NCI-H2081 treated with DMSO at 0.1 percent for 48 hours (cell line): ENCODE data around the gene PRL.

ENCODE experiments used
- DNase-seq: peaks from one replicate; lab custom pipeline; 2025; lab: John Stamatoyannopoulos, UW

Gene PRL

DNA sequence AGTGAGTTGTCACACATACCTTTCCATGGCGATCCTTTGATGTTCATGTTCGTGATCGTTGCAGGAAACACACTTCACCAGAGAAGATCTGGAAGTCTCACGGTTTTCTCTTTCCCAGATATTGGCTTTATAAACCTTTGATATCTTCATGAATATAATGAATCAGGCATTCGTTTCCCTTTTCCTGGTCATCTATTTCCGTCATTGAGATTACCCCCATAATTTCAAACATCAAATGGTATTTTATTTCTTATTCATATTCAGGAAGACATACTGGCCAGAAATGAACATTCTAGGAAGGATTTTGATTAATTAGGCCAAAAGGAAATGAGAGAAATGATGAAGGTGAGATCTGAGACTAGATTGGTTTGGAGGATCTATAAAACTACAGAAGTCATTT is at the start of gene PRL:
Gene PRL, minus strand, starts transcription at position 101 of the 400 bp plus-strand sequence. Its CDS starts 54 bp downstream, at position 47.
- DNase-seq = no peak

DNA sequence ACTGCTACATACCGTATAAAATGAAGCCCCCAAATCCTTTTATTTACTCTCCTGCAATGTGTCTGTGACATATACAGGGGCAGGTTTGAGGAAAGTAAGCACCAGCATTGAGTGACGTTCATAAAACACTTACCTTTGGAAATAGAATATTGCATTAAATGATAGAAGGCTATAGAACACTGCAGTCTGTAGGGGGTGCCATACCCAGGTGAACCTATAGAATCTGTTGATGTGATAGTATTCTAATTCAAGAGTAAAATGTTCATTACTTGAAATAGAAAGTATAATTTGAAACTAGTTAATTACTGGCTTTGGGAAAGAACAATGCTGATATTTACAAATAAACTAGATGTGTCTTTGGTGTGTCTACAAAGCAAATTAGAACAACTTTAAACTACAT is 47.0 kb upstream of the PRL start:
- DNase-seq = no peak

DNA sequence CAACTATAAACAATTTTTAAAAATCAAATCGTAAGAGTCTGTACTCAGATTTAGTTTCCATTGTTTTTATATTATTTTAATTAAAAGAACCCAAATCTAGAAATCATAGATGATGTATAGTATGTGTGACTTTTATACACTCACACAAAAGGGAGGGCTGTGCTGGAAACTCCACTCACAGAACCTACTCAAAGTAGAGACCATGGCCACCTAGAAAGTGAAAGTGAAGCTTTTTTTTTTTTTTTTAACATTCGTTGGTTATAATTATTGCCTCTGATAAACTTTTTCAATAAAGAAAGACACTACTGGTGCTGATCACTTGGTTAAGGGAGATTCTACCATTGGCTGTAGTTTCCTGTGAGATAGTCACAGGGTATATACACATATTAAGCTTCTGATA is 37.9 kb upstream of the PRL start:
- no peak for DNase-seq

DNA sequence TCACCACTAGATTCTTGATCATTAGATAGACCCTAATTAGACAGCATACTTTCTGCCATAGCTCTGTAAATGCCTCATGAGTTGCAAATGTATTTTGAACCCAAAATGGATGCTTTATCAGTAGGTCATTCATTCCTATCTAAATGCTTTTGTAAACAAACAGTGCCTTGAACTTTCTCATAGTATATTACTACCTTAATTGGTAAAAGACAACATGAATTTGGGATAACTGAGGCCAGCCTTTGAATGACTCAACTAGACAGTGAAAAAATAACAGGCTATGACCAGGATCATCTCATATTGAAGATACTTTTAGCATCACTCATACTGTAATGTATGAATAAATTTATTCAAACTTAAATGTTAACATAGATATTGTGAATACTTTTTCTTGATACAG is 37.0 kb upstream of the PRL start:
- no peak for DNase-seq

DNA sequence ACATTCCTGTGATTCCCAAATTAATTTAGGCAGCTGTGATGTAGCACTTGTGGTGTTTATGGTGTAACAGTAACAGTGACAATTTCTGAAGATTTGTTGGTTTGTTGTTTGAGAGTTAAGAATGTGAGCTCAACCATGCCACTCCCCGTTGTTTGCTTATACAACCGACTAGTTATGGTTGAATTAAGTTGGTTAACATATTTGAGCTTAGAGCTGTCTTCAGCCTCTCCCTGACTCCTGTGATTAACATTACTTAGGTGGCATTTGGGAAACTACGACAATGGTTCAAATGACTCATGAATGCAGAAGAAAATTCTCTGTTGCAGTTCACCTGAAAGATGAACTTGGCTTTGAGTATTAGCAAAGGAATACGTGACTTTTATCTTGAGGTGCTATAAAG is 35.9 kb upstream of the PRL start:
- no peak for DNase-seq

DNA sequence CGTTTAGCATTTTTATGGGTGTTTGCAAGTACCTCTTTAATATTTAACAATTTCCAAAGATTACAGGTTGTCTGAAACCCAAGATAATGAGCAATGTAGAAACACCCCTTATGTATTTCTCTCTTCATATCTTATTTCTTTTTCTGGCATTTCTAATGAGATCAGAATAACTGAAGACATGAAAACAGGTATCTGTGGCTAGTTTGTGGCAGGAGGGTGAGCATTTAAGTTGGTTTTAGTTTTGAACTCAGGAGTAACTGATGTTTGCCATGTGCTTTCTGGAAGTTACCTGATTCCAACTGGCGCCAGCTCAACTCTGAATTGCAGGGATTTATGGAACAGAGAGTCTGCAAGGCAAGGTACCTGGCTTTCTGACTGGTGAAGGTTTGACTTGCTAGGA is 35.4 kb upstream of the PRL start:
- DNase-seq = no peak

DNA sequence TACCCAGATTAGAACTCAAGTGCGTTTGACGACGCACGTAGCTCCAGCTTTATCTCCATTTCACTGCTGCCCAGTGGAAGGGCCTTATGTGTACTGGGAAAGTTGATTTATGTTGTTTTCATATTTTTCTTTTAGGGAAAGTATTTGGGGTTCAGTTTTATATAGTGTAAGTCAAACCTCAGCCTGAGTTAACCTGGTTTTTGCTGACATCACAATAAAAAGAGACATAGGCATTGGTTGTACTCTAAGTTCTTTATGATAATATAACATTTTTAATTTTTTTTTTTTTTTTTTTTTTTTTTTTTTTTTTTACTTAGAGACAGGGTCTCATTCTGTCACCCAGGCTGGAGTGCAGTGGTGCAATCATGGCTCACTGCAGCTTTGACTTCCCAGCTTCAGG is 34.1 kb upstream of the PRL start:
- DNase-seq = no peak

DNA sequence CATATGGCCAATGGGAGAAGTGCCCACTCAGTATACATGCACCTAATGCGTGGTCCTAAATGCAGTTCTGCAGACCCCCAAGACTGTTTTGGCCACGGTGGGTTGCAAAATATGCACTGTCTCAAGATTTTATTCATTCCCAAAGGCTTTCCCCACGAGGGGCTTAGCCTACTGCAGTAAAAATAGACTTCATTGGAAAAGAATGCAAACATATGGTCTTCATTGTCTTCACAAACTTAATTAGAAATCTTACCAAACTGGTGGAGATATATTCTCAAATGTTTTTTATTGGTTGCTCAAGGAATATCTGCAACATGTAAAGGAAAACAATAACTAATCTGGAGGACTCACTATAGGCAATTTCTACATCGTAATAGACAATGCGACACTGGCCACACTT is 31.6 kb upstream of the PRL start:
- no peak for DNase-seq

DNA sequence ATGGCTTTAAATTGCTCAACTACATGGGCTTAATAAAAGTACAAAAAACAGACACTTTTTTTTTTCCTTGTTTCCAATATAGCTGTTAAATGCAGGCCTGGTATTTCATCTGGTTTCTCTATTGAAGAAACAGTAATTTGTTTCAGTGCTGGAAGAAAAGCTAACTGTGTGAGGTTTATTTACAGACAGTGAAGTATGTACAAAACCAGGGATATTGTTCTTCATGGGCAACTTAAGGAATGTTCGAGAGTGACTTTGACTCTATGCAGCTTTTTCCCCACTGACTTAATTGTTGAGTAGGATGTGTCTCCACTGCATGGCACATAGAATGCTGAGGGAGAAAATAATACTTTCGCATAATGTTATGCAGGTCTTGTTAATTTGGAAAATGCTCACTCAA is 31.0 kb upstream of the PRL start:
- no peak for DNase-seq

DNA sequence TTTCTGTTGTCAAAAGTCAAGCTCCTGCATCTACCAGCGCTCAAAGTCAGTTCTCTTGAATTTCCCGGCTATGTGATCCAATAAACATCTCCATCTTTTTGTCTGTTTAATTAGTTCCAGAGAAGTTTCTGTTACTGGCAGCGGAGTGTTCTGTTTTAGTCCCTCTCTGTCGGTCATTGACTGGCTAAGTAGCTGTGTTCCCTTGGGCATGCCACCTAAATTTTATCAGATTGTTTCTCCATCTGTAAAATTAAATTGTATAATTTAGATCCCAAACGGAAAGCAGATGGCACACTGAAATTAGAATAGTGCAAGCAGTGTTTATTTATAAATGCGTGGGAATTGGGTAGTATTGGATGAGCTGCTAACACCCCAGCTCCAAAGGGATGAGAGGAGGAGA is 29.7 kb upstream of the PRL start:
- DNase-seq = no peak

DNA sequence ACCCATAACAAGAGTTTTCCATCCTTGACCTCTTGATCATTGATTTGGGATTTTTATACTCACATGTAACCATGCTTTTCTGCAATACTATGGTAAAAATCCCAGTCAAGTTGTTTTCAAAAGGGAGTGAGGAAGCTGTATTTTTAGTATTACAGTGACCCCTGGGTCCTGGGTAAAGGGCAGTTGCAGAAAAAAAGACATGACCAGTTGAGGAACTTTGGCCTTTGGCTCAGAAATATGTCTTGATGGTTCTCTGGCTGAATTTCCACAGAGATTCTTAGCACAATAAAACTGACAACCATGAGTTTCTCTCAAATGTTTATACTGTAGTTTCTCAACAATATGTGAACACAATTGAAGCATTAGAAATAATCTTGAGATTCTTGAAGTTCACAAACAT is 28.6 kb upstream of the PRL start:
- no peak for DNase-seq

DNA sequence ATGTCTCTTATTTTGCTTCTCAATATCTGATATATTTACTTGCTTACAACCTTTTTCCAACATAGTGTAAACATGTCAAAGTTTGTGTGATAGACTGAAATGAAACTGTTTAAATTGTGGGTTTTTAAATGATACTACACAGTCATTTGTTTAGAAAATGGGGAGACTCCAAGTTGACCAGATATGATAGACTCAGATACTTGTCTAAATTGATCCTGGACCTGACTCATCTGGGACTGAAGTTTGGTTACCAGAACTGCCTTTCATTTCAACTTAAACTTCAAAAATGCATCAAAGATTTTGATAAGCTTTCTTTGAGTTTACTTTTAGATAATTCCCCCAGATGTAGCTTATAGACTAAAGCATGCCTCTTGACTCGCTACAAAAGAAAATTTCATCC is 27.0 kb upstream of the PRL start:
- DNase-seq = no peak

DNA sequence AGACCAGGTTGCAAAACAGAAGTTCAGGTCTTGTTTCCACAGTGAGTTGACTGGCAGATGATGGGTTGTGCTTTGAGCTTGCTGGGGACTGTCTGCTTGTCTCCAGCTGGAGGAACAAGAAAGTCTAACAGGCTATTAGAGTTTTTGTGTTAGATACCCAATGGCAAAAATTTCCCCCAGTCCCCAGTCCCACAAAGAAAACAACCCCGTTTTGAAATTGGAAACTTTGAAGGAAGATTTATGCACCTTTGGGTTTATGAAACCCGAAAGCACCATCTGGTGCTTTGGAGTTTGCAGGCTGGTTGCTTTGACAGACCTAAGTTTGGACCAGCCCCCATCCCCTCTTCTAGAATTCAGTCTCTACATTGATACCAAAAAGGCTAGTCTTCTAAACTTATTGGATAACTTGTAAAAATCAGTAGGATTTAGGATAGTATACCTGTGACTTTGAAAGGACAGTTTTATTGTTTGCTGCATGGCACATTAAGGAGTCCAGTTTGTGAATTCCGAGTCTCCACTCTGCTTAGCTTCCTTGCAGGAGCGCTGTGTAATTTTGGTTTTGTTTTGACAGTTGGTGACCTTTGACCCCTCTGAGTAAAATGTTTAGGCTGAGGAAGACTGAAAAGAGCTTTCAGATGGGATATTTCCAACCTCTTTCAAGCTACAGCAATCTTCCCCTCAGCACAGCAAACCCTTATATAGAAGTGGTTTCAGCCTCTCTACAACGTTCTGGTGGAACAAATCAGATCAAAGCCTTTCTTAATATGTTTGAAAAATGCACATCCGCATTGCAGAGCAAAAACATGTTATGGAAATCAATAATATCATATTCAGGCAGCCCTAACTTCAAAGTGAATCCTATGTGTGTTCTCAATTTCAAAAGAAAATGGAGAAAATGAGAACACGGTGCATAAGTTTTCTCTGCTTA is 25.5 kb upstream of the PRL start:
- DNase-seq = no peak

DNA sequence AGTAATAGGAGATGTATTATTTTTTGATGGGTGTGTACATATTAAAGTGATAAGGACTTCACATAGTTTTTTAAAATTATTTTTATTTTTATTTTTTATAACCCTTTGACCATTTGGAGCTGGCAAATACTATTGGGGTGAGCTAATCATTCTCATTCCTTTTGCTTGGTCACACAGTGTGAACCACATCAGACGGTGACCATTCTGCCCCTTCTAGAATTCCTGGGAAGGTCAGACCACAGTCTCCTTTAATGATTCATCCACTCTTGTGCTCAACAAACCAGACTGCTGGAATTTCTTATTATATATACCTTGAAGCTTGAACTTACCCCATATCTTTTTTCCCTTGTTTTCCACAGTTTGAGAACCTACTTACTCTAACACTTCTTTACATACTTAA is 23.9 kb upstream of the PRL start:
- DNase-seq = no peak

DNA sequence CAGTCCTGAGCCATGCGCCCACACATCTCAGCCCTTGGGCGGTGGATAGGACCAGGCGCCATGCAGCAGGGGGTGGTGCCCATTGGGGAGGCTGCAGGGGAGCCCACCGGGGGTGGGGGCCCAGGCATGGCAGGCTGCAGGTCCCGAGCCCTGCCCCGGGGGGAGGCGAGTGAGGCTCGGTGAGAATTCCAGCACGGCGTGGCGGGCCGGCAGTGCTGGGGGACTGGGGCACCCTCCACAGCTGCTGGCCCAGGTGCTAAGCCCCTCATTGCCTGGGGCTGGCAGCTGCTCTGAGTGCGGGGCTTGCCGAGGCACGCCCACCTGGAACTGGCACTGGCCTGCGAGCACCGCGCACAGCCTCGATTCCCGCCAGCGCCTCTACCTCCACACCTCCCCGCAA is 21.6 kb upstream of the PRL start:
- no peak for DNase-seq

DNA sequence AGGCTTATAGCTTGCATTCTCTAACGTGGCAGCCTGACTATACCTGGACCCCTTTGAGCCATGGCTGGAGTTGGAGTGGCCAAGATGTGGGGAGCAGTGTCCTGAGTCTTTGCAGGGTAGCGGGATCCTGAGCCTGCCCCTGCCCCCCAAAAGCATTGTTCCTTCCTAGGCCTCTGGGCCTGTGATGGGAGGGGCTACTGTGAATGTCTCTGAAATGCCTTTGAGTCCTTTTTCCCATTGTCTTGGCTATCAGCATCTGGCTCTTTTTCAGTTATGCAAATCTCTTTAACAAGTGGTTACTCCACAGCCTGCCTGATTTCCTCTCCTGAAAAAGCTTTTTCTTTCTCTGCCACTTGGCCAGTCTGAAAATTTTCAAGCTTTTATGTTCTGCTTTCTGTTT is 17.0 kb upstream of the PRL start:
- DNase-seq = no peak

DNA sequence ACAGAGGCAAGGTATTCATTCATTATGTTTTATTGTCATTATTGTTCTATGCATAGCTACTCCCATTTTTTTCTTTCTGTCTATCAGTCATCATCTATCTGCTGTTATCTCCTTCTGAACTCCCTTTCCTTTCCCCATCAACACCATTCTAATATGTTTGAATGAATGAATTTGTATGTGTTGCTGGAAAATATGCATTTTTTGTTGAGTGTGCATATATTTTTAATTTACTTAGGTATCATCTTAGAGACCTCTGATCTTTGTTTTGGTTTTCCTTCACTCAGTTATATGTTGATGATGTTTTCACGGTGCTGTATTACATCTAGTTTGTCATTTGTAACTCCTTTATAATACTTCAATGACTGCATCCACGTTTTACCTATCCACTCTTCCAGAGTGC is 12.1 kb upstream of the PRL start:
- DNase-seq = no peak

DNA sequence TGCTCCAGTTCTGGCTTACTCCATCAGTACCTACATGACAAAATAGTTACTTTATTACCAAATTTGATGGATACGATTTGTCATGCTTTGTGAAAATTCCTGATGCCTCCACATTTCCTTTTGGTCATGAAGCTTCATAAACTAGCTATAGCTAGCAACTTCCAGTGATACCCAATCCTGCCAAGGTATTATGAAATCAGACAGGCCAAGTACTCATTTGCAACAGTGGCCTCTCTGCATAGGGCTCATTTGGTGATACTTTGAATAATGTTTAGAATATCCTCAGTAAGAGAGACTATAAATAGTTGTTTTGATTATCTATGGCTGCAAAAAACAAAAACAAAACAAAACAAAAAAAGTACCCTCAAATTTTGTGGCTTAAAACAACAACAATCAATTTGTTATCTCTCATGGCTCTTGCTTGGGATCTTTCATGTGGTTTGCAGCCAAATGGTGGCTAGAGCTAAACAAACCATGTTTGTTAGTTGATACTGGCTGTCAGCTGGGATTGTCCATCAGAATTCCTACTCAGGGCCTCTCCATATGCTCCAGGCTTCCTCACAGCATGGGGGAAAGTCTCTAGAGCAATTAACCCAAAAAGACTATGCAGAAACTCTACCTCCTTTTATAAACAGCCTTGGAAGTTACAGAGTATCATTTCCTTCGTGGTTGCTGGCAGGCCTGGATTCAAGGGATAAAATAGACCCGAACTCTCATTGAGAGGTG is 10.1 kb upstream of the PRL start:
- DNase-seq = no peak

DNA sequence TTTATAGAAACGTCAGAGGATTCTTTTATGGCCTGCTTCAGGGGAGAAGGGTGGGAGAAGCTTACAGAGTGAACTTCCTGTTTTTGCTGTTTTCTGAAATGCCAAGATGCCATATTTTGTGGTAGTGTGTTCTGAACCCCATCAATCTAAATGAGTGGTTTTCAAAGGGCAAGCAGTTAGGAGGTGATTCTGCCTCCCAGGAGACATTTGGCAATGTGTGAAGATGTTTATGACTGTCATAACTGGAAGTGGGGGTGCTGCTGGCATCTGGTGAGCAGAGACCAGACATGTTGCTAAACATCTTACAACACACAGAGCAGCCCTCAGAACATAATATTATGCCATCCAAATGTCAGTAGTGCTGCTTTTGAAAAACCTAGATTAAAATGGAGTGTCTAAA is 6.0 kb upstream of the PRL start:
- DNase-seq = no peak

DNA sequence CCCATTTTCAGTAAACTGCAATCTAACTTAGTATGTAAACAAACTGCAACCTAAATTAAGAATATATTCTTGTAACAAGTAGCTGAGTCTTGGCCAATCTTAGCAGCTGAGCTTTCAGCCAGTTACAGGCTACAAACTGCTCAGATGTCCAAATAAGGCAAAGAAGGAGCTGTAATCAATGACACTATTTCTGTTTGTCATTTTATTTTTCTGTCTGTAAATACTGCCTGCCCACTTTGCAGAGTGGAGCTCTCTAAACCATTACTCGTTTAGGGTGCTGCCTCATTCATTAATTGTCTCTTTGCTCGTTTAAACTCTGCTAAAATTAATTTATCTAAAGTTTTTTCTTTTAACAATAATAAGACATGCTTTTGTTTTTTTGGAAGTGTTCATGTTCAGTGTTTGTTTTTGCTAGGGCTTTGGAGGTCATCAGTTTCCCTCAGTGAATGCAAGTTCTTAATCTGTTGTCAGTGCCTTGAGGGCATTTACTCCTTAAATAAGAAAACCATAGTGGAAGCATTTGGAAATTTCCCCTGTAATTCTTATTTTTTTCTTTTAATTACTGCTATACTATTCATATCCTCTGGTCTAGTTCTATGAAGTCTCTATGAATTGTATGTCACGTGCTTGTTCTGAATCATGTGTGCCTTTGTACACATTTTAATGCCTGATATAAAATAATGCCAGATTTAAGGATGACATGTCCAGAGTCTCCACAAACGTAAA is 3.6 kb upstream of the PRL start:
- DNase-seq = no peak

DNA sequence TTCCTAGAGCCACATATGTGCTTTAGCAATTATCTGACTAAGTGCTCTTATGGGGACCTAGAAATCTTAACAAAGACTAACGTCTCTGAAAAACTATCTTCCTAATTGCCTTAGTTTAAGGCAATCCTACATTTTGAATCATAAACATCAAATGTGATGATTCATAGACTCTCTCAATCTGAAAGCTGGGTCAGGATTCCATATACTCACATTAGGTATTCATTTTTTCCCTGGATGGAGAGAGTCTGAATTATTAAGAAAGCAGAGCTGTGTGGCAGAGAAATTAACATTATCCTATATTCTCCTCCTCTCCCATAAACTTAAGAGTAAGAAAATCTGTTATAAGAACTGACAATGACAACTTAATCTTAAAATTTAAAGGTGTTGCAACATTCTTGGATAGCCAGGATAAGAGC is 1.6 kb upstream of the PRL start:
- DNase-seq = no peak

DNA sequence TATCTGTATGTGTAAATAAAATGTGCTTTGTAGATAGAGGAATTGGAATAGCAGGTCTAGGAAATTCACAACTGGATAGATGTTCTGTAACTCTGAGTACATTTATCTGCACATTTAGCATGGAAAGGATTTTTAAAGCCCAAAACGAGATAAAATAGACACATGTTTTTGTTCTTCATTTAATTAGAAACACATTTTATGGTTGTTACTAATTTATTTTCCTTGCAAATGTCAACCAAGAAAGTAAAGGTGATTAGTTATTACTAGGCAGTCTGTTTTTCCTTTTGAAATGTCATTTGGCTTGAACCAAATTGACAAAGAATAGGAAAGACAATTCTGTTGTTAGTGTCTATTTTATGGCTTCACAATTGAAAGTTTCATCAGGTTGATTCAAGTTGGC is 769 bp downstream of the PRL start:
- DNase-seq = no peak

DNA sequence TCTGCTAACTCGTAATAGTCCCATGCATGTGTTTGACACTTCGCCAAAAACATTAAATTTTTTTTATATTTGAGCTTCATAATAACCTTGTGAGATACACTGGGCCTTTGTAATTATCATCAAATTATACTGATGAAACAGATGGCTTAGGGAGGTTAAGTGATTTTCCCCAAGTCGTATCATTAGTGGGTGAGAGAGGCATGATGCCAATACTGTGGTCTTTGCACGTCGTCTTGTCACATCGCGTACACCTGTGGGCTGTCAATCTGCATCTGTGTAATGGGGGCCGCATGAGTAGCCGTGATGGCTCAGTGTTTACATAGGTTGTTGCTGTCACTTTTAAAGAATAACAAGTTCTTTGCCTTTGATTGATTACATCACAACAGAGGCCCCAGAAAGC is 1.7 kb downstream of the PRL start:
- peak; percentile 8 for DNase-seq
